ENCODE results near the gene SAA4.

The SAA4 gene

GRCh38 chr11:18188796-18189195 is 47.8 kb downstream of the SAA4 start:
- DNase-seq = no peak

Data from CD4-positive, alpha-beta T cell treated with Interleukin-6 for 4 hours (primary cell).